Measurements from ENCODE around the gene AWAT2.

DNA sequence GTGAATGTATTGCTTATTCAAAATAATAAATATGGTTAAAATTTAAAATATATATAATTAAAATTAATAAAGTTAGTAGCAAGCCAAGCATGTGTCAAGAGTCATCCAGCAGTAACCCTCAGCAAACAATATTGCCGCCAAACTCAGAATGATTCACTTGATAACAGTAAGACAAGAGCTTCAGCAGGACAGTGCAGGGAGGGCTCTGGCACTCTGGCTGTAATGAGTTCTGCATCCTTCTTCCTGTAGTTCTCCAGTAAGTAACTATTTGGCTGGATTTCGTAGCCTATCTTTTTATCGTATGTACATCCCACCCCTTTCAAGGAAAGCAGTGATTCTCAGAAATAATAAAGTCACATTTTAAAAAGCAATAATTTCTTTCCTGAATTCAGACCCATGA lies 30.1 kb upstream of the AWAT2 start:
- TF ChIP-seq, protein P1, sequence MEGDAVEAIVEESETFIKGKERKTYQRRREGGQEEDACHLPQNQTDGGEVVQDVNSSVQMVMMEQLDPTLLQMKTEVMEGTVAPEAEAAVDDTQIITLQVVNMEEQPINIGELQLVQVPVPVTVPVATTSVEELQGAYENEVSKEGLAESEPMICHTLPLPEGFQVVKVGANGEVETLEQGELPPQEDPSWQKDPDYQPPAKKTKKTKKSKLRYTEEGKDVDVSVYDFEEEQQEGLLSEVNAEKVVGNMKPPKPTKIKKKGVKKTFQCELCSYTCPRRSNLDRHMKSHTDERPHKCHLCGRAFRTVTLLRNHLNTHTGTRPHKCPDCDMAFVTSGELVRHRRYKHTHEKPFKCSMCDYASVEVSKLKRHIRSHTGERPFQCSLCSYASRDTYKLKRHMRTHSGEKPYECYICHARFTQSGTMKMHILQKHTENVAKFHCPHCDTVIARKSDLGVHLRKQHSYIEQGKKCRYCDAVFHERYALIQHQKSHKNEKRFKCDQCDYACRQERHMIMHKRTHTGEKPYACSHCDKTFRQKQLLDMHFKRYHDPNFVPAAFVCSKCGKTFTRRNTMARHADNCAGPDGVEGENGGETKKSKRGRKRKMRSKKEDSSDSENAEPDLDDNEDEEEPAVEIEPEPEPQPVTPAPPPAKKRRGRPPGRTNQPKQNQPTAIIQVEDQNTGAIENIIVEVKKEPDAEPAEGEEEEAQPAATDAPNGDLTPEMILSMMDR (IDR thresholded peaks at IDR 0.05), result no peak
- TF ChIP-seq POLR2A (IDR thresholded peaks at IDR 0.05), result no peak
